ENCODE data around the gene DPPA5. TPM values are rescaled to one million over a fixed set of nuclear protein-coding genes. Genes with fewer than 3 reads are reported as not detected.
A peak's percentile ranks its signal among the peaks of the same experiment; 100 is the strongest.
"Not testable (repeated sequence)": the region's sequence is repeated elsewhere in the genome, so short reads cannot be mapped to it uniquely, and the experiment has no call there.

Gene DPPA5
- total RNA-seq, 1 donor from 2014 or later = not detected

DNA sequence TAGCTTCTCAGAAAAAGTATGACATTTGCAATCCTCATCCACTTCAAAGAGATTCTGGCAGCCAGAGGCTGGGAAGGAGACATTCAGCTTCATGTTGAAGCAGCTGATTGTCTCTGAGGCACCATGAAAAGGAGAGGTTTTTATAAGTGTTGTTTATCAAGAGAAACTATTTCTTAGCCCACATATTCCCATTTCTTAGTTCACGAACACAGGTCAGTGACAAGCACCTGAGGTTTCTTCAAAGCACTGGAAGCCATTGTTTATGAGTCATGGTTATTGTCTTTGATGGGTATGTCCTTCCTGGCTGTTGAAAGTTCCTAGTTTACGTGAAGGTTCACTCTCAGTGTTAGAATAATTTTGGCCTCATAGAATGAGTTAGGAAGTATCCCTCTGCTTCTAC lies 37.6 kb upstream of the DPPA5 start:
- no peak for DNase-seq (ENCODE audit: low spot score)
- H3K4me1 Mint-ChIP-seq (ENCODE audit: low read depth) = peaks cover 12% of the 10 kb centered on the region
- TF ChIP-seq, protein P1, sequence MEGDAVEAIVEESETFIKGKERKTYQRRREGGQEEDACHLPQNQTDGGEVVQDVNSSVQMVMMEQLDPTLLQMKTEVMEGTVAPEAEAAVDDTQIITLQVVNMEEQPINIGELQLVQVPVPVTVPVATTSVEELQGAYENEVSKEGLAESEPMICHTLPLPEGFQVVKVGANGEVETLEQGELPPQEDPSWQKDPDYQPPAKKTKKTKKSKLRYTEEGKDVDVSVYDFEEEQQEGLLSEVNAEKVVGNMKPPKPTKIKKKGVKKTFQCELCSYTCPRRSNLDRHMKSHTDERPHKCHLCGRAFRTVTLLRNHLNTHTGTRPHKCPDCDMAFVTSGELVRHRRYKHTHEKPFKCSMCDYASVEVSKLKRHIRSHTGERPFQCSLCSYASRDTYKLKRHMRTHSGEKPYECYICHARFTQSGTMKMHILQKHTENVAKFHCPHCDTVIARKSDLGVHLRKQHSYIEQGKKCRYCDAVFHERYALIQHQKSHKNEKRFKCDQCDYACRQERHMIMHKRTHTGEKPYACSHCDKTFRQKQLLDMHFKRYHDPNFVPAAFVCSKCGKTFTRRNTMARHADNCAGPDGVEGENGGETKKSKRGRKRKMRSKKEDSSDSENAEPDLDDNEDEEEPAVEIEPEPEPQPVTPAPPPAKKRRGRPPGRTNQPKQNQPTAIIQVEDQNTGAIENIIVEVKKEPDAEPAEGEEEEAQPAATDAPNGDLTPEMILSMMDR (IDR thresholded peaks at IDR 0.05) = no peak

DNA sequence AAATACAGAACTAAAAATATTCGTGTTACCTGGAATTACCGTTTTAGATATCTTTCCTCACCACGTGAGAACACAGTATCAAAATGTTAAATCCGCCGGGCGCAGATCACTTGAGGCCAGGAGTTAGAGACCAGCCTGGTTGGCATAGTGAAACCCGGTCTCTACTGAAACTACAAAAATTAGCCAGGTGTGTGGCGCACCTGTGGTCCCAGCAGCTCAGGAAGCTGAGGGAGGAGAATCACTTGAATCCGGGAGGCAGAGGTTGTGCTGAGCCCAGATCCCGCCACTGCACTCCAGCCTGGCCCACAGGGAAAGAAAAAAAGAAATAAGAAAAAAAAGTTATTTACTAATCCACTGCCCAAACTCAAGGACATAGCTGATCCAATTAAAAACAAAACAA lies 35.8 kb upstream of the DPPA5 start:
- H3K4me3 Mint-ChIP-seq (ENCODE audit: unreplicated experiment) = no peak overlapping the region
- no peaks in the 10 kb centered on the region for H3K27me3 Mint-ChIP-seq (ENCODE audit: low read depth)
- no peaks in the 10 kb centered on the region for H3K9me3 Mint-ChIP-seq (ENCODE audit: low read depth)
- H3K36me3 Mint-ChIP-seq (ENCODE audit: low read depth) = no peaks in the 10 kb centered on the region
- H3K27ac Mint-ChIP-seq (ENCODE audit: unreplicated experiment) = no peak overlapping the region
- peaks cover 12% of the 10 kb centered on the region for H3K4me1 Mint-ChIP-seq (ENCODE audit: low read depth)
- TF ChIP-seq, protein P1 (IDR thresholded peaks at IDR 0.05) = no peak
- DNase-seq (ENCODE audit: low spot score) = no peak

More for the DNA sequence above, 37.6 kb upstream of the DPPA5 start:
- Mint-ChIP-seq H3K9me3 (ENCODE audit: low read depth) (no peaks in the 10 kb centered on the region), H3K27me3 (ENCODE audit: low read depth) (no peaks in the 10 kb centered on the region), H3K36me3 (ENCODE audit: low read depth) (no peaks in the 10 kb centered on the region), H3K4me3 (ENCODE audit: unreplicated experiment) (no peak overlapping the region), H3K27ac (ENCODE audit: unreplicated experiment) (no peak overlapping the region)

DNA sequence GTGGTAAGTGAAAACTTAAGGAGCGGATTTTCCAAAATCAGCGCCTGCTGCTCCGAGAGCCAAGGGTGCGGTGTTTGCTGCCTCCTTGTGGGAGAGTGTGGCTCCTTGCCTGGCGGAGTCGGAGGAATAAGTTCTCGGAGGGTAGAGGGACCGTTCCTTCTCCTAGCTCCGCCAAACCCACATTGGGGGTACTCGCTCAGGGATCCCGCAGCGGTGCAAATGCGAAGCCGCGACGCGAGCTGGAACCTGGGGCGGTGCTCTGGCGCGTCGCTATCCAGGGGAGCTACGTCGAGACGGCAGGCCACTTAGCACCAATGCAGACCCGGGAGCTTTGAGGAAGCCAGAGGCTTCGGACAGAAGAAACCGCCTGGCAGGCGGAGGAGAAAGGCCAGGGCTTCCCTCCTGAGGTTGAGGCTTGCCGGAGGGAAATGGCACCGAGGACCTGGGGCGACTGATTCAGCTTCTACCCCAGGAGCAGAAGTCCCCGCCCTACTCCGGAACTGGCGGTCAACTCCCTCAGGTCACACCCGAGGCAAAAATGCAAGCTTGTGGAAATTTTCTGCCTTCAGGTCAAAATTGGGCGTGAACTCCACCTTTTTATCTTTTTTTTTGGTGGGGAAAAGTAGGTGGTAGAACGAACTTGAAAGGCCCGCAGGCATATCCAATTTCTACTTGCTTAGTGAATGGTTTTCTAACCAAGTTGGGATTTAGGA lies 34.9 kb upstream of the DPPA5 start:
- H3K9me3 Mint-ChIP-seq (ENCODE audit: low read depth) = no peaks in the 10 kb centered on the region
- no peaks in the 10 kb centered on the region for H3K36me3 Mint-ChIP-seq (ENCODE audit: low read depth)
- H3K27ac Mint-ChIP-seq (ENCODE audit: unreplicated experiment) = peak overlapping the region; percentile 63

DNA sequence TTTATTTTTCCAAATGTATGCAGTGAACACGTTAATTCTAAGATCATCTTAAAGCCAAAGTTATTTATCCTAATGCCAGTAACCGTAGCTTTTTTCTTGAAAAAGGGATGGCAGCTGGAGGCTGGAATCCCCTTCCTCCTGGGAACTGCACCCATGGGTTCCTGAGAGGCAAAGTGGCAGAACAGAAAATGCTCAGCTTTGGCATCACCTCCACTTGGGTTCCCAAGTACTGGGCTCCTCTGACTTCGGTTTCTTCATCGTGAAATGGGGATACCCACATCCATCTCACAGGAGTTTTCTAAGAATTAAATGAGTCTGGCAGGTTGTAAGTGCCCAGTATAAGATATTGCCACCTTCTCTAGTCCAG lies 34.3 kb upstream of the DPPA5 start:
- Mint-ChIP-seq H3K36me3 (ENCODE audit: low read depth) (no peaks in the 10 kb centered on the region), H3K27ac (ENCODE audit: unreplicated experiment) (peak overlapping the region; percentile 63)

More for the DNA sequence above, 34.9 kb upstream of the DPPA5 start:
- peak overlapping the region; percentile 84 for H3K4me3 Mint-ChIP-seq (ENCODE audit: unreplicated experiment)
- no peaks in the 10 kb centered on the region for H3K27me3 Mint-ChIP-seq (ENCODE audit: low read depth)
- TF ChIP-seq, protein P1 (IDR thresholded peaks at IDR 0.05) = peak; percentile 87
- peaks cover 12% of the 10 kb centered on the region for H3K4me1 Mint-ChIP-seq (ENCODE audit: low read depth)
- DNase-seq (ENCODE audit: low spot score) = no peak

DNA sequence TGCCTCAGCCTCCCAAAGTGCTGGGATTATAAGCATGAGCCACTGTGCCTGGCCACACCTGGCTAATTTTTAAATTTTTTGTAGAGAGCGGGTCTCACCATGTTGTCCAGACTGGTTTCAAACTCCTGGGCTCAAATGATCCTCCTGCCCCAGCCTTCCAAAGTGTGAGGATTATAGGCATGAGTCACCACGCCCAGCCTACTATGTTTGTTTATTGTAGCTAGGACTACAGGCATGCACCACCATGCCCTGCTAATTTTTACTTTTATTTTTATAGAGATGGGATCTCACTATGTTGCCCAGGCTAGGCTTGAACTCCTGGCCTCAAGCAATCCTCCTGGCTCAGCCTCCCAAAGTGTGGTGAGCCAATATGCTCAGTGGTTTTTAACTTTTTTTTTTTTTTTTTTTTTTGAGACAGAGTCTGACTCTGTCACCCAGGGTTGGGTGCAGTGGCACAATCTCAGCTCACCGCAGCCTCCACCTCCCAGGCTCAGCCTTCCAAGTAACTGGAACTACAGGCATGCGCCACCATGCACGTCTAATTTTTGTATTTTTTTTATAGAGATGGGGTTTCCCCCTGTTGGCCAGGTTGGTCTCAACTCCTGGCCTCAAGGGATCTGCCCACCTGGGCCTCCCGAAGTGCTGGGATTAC lies 28.5 kb upstream of the DPPA5 start:
- DNase-seq (ENCODE audit: low spot score) = no peak
- Mint-ChIP-seq H3K4me3 (ENCODE audit: unreplicated experiment) (no peak overlapping the region), H3K4me1 (ENCODE audit: low read depth) (no peaks in the 10 kb centered on the region), H3K27ac (ENCODE audit: unreplicated experiment) (no peak overlapping the region), H3K27me3 (ENCODE audit: low read depth) (no peaks in the 10 kb centered on the region), H3K9me3 (ENCODE audit: low read depth) (no peaks in the 10 kb centered on the region), H3K36me3 (ENCODE audit: low read depth) (no peaks in the 10 kb centered on the region)
- TF ChIP-seq, protein P1 (IDR thresholded peaks at IDR 0.05) = no peak

More for the DNA sequence above, 34.3 kb upstream of the DPPA5 start:
- no peaks in the 10 kb centered on the region for H3K27me3 Mint-ChIP-seq (ENCODE audit: low read depth)
- no peak for DNase-seq (ENCODE audit: low spot score)
- H3K4me3 Mint-ChIP-seq (ENCODE audit: unreplicated experiment) = peak overlapping the region; percentile 84
- TF ChIP-seq, protein P1 (IDR thresholded peaks at IDR 0.05) = no peak
- peaks cover 12% of the 10 kb centered on the region for H3K4me1 Mint-ChIP-seq (ENCODE audit: low read depth)
- no peaks in the 10 kb centered on the region for H3K9me3 Mint-ChIP-seq (ENCODE audit: low read depth)

DNA sequence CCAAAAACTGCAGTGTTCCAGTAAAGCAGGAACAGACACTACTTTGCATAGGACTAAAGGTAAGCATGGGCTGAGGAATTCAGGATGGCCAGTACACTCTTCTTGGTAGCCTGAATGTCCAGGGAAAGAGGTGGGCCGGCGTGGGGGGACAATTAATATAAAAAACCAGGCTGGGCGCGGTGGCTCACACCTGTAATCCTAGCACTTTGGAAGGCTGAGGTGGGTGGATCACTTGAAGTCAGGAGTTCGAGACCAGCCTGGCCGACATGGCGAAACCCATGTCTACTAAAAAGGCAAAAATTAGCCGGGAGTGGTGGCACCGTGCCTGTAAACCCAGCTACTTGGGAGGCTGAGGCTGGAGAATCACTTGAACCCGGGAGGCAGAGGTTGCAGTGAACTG lies 27.5 kb upstream of the DPPA5 start:
- not testable (repeated sequence) for H3K27me3 Mint-ChIP-seq (ENCODE audit: low read depth); DNase-seq (ENCODE audit: low spot score); H3K27ac Mint-ChIP-seq (ENCODE audit: unreplicated experiment); H3K36me3 Mint-ChIP-seq (ENCODE audit: low read depth); H3K9me3 Mint-ChIP-seq (ENCODE audit: low read depth); H3K4me3 Mint-ChIP-seq (ENCODE audit: unreplicated experiment); H3K4me1 Mint-ChIP-seq (ENCODE audit: low read depth)
